IPS DF 19.7 (cell line): ENCODE results near the gene ARHGAP15.

Source experiments
- DNase-seq: peaks from one replicate; pipeline ENCODE4 v3.0.0-alpha.2; 2013; ENCODE audit warnings: low read depth, low spot score

Gene ARHGAP15

GRCh38 chr2:143398781-143399180, 269.6 kb downstream of the ARHGAP15 start:
- DNase-seq, result no peak

- no peak for DNase-seq
Measured at GRCh38 chr2:143399631-143400069, 270.4 kb downstream of the ARHGAP15 start.

- DNase-seq, result no peak
Measured at GRCh38 chr2:143401861-143402260, 272.6 kb downstream of the ARHGAP15 start.

- DNase-seq, result no peak
Measured at GRCh38 chr2:143402451-143402850, 273.2 kb downstream of the ARHGAP15 start.

GRCh38 chr2:143410082-143410897, 281.1 kb downstream of the ARHGAP15 start:
- no peak for DNase-seq

GRCh38 chr2:143415571-143415970, 286.4 kb downstream of the ARHGAP15 start:
- no peak for DNase-seq

GRCh38 chr2:143417428-143417827, 288.2 kb downstream of the ARHGAP15 start:
- no peak for DNase-seq

GRCh38 chr2:143420313-143420712, 291.1 kb downstream of the ARHGAP15 start:
- no peak for DNase-seq

GRCh38 chr2:143422681-143423080, 293.5 kb downstream of the ARHGAP15 start:
- no peak for DNase-seq

- no peak for DNase-seq
Measured at GRCh38 chr2:143425896-143426295, 296.7 kb downstream of the ARHGAP15 start.

GRCh38 chr2:143426296-143426695, 297.1 kb downstream of the ARHGAP15 start:
- DNase-seq, result no peak

GRCh38 chr2:143428700-143429099, 299.5 kb downstream of the ARHGAP15 start:
- DNase-seq, result no peak

GRCh38 chr2:143429932-143430679, 300.9 kb downstream of the ARHGAP15 start:
- no peak for DNase-seq

- DNase-seq, result no peak
Measured at GRCh38 chr2:143431316-143431715, 302.1 kb downstream of the ARHGAP15 start.

GRCh38 chr2:143433251-143433650, 304.0 kb downstream of the ARHGAP15 start:
- DNase-seq, result no peak

GRCh38 chr2:143433840-143434239, 304.6 kb downstream of the ARHGAP15 start:
- DNase-seq, result no peak

- DNase-seq, result no peak
Measured at GRCh38 chr2:143434445-143434844, 305.2 kb downstream of the ARHGAP15 start.

GRCh38 chr2:143435131-143435530, 305.9 kb downstream of the ARHGAP15 start:
- DNase-seq, result no peak

- DNase-seq, result no peak
Measured at GRCh38 chr2:143436951-143437350, 307.7 kb downstream of the ARHGAP15 start.

- no peak for DNase-seq
Measured at GRCh38 chr2:143440411-143441012, 311.3 kb downstream of the ARHGAP15 start.

GRCh38 chr2:143442193-143442592, 313.0 kb downstream of the ARHGAP15 start:
- DNase-seq, result no peak

- no peak for DNase-seq
Measured at GRCh38 chr2:143451642-143452281, 322.5 kb downstream of the ARHGAP15 start.
